ENCODE data around the gene AGAP1.
A peak's percentile ranks its signal among the peaks of the same experiment; 100 is the strongest.

AGAP1 gene

DNA sequence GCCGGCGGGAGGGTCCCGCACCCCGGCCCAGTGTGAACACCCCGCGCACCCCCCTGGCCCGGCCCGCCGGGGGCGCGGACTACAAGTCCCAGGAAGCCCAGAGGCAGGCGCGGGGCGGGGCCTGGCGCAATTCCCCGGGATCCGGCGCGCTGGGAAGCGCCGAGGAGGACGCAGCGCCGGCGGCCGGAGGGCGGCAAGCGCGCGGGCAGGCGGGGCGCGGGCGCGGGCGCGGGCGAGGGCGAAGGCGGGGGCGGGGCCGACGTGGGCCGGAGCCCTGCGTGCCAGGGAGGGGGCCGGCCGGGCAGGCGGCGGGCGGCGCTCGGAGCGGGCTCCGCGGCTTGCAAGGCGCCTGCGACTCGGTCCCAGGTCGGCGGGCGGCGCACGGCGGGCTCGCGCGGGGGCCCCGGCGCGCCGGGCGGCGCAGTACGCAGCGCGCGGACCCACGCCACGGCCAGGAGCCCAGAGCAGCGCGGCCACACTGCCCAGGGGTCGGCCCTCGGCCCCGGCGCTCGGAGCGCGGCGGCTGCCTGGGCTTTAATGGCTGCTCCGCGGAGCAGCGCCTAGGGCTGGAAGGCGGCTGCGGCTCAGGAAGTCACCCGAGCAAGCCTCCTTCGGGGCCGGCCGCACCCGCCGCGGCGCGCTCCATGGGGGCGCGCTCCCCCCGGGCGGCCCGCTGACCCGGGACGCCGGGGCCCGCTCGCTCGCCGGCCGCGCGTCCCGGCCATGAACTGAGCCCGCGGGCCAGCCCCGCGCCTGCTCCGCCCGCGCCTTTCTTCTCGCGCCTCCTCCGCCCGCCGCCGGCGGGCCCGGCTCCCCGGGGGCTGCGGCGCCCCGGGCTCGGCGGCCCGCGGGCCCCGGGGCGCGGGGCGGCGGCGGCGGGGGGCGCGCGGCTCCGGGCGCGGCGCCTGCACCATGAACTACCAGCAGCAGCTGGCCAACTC is at the start of gene AGAP1:
Gene AGAP1 (plus strand): TSS at position 269 of the 941 bp plus-strand sequence.
- DNase-seq, result peak; percentile 21

DNA sequence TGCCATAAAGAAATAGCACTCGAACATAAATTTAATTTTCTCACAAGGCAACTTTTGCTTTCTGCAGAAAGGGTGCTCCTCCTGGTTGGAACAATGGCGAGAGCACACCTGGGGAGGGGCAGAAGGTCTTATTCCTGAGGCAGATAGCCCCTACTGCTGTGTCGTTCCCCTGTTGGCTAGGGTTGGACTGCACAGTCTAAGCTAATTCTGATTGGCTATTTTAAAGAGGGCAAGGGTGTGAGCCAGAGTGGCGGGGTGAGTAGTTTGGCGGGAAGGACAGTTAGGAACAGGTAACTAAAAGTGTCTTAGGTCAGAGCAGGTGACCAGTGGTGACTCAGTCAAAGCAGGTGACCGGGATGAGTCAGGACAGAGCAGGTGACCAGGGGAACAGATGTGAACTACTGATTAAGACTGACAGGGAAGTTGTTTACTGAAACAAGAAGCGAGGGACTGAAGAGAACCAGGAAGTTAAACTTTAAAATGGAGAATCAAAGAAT is 49.7 kb upstream of the AGAP1 start:
- no peak for DNase-seq

DNA sequence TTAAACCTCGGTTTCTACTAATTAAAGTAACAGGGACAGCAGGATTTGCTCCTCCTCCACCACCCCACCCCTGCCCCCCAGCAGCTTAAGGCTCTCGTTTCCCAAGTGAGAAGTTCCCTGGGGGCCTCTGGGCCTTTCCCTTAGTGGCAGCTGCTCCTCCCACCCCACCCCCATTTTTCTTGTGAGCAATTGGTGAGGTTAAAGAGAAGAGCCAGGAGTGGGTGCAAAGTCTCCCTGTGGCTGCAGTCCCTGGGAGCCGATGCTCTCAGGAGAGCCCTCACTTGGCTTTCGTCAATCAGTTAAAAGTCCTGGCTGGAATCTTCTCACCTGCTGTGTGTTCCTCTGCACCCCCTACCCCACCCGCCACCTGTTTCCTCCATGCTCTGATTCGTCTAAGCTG is 48.7 kb upstream of the AGAP1 start:
- no peak for DNase-seq

DNA sequence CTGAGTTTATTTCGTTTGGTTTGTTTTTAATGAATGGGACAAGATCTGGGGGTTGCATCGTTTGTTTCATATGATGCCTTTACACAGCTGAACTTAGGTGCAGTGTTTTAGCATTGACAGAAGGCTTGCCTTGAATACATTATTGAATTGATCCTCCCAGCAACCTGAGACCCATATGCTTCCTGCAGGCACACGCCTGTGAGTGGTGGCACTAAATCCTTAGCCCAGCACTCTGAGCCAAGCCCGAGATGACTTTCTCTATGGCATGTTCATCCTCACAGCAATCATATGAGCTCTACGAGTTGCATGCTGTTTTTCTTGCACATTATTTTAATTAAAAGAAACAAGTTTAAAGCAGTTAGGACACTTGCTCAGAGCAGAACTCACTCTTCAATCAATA is 47.8 kb upstream of the AGAP1 start:
- no peak for DNase-seq

DNA sequence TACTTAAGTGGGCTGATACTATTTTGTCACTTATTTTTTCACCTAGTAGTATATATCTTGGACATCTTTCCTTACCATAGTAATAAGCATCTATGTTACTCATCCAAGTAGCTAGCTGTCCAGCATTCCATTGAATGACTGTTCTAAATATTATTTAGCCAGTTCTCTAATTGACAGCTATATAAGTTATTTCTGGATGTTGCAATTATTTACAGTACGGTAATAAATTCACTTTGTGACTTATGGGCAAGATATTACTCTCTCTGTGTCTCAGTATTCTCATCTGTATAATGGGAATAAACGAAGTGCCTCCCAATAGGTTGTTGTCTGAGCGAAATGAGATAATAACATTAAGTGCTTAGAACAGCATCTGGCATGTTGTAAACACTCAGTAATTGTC is 46.6 kb upstream of the AGAP1 start:
- no peak for DNase-seq

DNA sequence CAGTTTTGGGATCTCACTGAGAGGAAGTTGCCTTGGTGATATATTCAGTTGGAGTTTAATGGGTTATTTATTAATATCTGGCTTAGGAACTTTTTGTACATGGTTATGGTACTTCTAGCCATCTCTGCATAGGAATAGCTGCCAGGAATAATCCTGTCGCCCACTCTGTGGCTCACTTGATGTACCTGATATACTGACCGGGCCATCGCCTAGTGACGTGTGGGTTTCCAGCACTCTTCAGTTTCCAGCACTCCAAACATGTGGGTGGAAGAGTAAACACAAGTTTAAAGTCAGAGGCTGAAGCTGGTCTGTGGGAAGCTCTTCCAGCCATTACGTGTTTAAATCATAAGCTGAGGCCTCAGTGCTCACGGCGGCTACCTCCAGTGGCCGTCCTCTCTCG is 44.3 kb upstream of the AGAP1 start:
- no peak for DNase-seq

DNA sequence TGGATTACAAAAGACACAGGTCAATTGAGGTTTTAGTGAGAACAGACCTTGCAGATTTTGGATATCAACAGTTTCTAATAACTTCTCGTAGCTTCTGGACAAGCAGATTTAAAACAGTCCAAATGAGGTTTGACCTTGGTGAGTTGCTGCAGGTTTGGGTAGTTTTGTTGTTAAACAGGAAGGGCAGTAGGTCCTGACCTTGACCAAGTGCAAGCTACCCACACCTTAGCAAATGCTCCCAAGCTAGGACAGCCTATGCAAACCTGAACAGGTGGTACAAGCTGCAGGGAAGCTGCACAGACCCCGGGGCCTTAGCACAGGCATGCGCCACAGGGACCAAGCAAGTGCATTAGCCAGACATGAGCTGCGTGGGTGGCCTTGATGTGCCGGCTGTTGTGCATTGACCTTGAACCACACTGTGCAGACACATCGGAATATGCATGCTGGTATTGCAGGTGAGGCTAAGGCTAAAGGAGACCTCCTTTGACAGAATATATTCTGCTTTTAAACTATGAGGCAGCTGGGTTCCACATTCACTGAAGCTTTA is 40.2 kb upstream of the AGAP1 start:
- no peak for DNase-seq

DNA sequence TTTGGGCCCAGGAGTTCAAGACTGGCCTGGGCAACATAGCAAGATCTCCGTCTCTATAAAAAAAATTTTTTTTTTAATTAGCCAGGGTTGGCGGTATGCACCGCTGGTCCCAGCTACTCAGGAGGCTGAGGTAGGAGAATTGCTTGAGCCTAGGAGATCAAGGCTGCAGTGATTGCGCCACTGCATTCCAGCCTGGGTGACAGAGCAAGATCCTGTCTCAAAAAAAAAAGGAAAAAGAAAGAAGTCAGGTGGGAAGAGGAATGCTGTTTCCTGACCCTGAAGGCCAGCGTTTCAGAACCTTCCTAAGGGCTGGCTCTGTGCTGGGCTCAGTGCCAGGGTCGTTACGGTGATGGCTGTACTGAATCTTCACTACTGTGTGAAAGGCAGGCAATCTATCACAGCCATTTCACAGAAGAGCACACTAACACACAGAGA is 35.0 kb upstream of the AGAP1 start:
- DNase-seq, result no peak

DNA sequence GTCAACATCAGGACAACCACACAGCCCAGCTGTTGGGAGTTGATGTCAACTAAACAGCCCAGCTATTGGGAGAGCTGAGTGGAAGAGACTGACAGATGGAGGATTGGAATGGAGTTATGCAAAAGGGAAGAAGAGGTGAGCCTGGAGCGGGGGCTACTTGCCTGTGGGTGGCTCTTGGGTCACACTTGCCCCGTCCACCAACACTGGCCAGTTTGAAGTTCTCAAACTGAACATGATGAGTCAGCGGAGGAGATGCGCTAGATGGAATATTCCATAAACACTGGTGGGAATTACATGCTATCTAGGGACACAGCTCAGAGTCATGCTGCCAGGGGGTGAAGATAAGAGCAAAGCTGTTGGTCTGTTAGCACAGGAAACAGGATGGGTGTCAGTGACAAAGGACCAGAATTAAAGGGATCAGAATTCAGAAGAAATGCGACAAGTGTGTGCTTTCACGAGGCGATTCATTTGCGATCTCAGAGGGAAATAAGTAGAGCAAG is 33.2 kb upstream of the AGAP1 start:
- no peak for DNase-seq

DNA sequence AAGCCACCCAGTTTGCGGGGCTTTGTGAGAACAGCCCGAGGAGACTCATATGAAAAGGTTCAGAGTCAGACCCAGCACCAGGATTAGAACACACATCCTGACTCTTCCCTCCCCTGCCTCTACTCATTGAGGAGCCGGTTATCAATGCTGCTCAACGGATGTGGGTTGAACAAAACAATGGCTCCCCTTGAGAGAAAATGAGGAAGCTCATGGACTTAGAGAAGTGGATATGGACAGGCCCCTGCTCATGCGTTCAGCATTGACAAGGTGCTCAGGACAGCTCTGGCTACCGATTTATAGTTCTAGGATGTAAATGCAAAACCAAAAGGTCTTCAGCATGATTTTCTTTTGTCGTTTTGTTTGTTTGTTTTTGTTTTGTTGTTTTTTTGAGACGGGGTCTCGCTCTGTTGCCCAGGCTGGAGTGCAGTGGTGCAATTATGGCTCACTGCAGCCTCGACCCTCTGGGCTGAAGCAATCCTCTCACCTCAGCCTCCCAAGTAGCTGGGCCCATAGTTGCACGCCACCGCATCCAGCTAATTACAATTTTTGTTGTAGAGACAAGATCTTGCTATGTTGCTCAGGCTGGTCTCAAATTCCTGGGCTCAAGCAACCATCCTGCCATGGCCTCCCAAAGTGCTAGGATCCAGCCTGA is 32.0 kb upstream of the AGAP1 start:
- DNase-seq, result no peak

DNA sequence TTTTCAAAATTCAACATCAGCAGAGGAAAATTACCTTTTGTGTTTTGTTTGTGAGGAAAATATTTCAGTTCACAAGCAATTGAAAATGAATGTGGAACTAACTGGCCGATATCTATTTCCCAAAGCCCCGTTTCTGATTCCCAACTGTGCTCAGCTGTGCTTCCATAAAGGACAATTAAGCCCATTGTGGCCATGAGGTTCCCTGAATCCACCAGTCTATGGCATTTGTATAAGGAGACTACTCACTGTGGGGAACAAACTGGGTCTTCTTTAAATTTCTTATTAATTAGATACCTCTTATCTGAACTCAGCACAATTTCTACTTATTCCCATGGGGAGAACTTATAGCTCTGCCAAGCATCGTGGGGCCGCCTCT is 31.4 kb upstream of the AGAP1 start:
- DNase-seq, result no peak

DNA sequence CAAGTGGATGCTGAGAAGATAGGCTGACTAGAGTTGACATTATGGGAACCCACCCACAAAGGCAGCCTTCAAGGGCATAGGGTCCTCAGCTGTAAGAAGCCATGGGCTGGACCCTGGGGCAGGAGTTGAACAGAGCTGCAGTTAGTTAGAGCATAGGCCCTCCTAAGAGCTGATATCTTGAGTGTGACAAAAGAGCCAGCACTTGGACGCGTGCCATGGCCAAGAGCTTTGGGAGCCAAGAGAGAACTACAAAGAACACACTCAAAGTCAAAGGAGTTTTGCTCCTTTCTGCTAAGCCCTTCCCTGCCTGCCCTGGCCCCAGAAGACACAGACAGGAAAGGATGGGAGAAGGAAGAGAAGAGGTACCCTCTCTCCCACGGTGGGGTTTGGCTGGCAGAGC is 29.9 kb upstream of the AGAP1 start:
- no peak for DNase-seq

DNA sequence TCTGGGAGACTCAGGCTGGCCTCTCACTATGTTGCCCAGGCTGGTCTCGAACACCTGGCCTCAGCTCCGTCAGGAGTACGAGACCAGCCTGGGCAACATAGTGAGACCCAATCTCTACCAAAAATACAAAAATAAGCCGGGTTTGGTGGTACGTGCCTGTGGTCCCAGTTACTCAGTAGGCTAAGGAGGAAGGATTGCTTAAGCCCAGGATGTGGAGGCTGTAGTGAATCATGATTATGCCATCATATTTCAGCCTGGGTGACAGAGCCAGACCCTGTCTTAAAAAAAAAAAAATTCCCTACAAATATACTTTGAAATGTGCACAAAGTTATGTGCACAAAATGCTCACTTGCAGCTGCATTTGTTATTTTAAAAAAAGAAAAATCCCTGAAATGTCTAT is 26.3 kb upstream of the AGAP1 start:
- no peak for DNase-seq

DNA sequence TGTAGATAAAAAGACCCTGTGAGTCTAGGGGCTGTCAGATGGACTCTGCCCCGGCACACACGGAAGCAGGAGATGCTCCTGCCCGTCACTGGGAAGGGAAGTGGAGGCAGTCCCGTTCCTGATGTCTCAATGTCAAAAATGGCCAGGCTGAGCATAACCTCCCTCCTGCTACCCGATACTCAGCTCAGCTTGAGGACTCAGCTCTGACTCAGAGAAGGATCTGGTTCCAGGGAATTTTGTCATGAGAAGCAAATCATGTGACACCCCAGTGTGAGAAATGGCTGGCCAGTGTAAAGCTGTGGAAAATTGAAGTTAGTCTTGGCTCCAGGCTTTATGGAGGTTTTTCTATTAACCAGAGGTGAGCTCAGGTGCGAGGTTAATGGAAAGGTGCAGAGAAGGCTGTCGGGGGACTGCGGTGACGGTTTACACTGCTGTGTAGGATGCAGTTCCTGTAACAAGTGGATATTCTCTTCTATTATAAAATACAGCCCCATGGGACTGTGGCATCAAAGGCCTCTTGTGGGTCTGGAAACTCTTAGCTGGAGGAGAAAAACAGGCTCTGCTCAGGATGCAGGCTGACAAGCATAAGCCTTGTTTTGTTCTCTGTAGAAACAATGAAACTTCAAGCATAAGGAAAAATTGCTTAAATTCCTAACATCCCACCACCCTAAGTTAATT is 24.7 kb upstream of the AGAP1 start:
- DNase-seq, result no peak

DNA sequence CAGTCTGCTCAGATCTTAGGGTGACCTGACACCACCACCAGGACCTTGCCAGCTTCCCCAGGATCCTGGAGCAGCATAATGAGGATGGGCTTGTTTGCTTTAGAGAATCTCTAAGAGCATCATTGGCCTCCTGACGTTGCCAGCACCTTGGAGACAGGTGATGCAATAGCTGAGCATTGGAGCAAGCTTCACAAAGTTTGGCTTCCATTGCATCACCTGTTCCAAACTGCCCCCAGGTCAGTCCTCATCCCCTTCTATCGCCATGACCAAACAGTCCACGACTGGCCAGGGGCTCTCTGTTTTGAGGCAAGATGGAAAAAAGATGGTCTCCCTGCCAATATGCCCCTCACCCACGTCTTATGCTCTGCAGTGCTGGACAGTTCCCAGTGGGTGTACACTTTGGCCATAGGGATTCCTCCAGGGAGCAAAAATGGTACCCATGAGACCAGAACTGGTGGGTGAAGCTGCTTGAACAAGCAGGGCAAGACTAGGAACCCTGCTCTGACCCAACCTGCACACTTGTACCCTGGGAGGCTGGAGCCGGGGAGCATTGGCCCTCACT is 22.6 kb upstream of the AGAP1 start:
- no peak for DNase-seq

DNA sequence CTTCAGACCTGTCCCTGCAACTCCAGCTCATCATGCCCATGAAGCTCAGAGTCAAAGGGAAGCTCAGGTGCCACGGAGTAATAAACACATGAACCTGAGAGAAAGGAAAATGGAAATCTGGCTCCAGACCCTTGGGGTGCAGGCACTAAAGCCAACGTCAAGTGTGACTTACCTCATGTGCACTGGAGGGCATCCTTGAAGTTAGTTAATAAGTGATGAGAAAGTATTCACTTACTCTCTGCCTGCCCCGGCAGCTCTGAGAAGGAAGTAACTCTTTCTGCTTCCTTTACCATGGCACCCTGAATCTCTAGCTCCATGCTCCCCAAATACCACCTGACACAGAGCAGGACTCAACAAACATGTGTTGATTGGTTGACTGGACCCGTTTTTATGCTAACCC is 21.4 kb upstream of the AGAP1 start:
- no peak for DNase-seq

DNA sequence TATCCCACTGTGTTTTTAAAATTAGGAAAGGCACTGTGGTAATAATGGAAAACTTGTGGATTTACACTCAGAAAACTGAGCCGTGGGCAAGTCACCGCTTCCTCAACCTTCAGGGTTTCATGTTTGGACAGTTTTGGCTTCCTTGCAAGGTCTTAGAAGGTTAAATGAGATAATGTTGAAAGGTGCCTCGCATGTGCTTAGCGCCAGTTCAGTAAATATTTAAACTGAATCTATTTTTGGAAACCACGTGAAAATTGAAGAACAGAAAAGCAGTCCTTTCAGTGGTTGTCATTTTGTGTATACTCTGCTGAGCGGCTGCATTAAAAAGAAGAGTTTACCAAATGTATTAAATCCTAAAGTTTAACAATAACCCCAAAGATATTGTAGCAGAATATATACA is 15.2 kb upstream of the AGAP1 start:
- DNase-seq, result no peak

DNA sequence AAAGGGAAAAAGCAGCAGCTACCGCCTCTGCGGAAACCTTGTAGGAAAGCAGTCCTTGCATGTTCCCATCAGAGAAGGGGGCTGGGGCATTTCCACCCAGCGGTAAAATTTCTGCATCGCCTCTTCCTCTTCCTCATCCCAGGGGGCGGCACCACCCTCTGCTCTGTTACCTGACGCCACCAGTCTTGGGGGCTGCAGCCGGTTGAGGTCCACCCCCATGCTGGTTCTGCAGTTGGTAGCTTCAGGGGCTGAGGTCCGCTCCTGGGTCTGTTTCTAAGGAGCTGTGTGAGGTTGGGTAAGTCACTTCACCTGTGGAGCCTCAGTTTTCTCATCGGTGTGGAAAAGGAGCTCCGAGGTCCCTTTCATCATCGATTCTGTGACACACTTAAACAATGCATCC is 14.2 kb upstream of the AGAP1 start:
- no peak for DNase-seq

DNA sequence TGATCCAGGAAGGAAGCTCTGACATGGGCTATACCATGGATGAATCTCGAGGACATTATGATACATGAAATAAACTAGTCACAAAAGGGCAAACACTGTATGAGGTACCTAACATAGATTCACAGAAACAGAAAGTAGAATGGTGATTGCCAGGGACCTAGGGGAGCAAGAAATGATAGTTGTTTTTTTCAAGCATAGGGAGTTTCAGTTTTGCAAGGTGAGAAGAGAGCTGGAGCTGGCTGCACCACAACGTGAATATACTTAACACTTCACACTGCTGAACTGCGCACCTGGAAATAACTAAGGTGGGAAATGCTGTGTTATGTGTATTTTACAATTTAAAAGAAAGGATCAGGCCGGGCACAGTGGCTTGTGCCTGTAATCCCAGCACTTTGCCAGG is 13.2 kb upstream of the AGAP1 start:
- no peak for DNase-seq

DNA sequence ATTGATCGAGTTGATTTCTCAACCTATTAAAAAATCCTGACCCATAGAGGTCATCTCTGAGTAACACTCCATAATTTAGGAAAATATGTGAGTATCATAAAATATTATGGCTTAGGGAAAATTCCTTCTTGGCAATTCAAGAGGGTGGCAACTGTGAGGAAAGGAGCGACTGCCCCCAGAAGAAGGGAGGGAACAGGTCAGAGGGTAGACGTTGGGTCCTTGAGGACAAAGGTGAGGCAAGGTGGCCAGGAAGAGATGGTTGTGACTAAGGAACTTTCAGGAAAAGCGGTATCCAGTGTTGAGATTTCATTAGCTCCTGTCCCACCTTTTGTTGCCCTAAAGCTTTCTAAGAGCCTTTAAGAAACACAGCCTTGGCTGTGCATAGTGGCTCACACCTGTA is 10.5 kb upstream of the AGAP1 start:
- DNase-seq, result no peak

DNA sequence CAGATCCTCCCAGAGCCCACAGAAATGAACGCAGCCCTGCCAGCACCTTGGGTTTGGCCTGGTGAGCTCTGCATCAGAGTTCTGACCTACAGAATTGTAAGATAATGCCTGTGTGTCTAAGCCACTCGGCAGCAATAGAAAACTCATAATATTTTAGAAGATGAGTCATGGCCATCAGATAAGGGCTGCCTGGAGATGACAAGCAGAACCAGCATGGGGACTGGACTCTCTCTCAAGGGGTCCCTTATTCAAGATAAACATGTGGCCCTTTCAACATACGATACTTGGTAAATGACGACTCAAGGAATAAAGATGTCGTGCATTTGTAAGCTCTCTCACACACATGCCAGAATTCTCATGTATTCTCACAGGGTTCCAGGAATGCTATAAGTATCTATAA is 8.5 kb upstream of the AGAP1 start:
- DNase-seq, result no peak

DNA sequence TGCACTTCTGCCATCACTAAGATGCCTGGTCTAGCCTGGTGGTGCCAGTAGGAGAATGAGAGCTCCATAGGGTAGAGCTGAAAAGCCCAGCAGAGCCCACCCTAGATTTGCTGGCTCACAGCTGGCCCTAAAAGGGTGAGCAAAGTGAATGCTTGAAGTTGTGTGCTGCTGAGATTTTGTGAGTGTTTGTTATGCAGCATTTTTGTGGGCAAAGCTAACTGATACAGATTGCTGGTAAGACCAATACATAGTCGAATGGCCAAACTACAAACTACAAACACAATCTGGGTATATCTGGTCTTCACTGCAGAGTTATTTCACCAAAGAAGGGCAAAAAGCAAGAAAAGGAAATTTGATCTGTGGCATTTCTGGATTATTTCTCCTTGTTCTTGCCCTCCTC is 7.1 kb upstream of the AGAP1 start:
- no peak for DNase-seq

DNA sequence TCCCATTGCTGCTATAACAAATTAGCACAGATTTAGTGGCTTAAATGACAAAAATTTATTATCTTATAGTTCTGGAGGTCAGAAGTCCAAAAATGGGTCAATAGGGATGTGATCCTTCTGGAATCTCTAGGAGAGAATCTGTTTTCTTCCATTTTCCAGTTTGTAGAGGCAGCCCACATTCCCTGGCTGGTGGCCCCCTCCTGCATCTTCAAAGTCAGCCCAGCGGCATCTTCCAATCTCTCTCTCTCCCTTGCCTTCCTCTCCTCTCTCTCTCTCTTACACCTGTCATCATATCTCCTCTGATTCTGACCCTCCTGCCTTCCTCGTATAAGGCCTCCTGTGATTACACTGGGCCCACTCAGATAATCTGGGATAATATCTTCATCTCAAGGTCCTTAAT is 3.9 kb upstream of the AGAP1 start:
- DNase-seq, result no peak
